GM18519 (cell line): ENCODE results near the gene R3HDM4.
"Not testable (repeated sequence)": the region's sequence is repeated elsewhere in the genome, so short reads cannot be mapped to it uniquely, and the experiment has no call there.

ENCODE experiments used
- ATAC-seq: cut with Tn5 transposase; IDR thresholded peaks from one replicate; pipeline ENCODE4 v1.9.1; 2021; ENCODE audit warnings: mild to moderate bottlenecking, moderate library complexity; ENCODE audit not compliant: unreplicated experiment, low FRiP score

Gene R3HDM4

DNA sequence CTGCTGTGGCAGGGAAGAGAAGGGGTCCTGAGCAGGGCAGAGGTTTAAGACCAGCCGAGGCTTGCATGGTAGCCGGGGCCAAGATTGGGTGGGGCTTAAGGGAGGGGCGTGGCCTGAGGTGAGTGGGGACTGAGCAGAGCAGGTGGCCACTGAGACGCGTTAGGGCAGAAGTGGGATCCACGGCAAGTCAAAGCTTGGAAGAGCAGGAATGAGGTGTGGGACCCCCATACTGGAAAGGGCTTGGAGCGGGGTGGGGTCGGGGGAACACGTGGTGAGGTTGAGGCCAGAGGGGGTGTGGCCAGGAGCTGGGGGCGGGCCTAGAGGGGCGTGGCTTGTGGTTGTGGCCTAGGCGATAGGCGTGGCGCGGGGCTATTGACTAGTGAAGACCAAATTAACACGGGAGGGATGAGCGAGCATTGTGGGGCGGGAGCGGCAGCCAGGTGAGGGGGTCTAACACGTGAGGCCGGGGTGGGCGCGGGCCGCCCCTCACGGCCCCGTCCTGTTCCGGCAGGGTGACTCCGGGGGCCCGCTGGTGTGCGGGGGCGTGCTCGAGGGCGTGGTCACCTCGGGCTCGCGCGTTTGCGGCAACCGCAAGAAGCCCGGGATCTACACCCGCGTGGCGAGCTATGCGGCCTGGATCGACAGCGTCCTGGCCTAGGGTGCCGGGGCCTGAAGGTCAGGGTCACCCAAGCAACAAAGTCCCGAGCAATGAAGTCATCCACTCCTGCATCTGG is 50.3 kb downstream of the R3HDM4 start:
- ATAC-seq = no peak

DNA sequence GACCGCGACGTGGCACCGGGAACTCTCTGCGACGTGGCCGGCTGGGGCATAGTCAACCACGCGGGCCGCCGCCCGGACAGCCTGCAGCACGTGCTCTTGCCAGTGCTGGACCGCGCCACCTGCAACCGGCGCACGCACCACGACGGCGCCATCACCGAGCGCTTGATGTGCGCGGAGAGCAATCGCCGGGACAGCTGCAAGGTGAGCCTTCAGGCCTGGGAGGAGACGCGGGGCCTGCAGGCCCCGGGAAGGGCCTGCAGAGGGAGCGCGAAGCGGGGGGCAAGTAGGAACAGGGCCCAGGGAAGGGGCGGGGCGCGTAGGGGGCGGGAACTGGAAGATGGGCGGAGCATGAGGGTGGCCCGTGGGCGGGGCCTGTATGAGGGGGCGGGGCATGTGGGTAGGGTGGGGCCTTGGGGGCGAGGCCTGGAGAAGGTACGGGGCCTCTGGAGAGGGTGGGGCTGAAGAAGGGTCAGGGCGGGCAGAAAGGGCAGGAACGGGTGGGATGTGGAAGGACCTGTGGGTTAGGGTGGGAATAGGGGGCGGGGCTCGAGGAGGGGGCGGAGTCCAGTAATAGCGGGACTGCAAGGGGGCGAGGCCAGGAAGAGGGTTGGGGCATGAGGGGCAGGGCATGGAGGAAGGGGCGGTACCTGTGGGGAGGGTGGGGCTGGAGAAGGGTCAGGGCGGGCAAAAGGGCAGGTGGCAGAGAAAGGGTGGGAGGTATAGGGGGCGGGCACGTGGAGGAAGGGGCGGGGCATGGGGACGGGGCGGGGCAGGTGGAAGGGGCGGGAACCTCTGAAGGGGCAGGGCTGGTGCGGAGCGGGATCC is 51.1 kb downstream of the R3HDM4 start:
- no peak for ATAC-seq

DNA sequence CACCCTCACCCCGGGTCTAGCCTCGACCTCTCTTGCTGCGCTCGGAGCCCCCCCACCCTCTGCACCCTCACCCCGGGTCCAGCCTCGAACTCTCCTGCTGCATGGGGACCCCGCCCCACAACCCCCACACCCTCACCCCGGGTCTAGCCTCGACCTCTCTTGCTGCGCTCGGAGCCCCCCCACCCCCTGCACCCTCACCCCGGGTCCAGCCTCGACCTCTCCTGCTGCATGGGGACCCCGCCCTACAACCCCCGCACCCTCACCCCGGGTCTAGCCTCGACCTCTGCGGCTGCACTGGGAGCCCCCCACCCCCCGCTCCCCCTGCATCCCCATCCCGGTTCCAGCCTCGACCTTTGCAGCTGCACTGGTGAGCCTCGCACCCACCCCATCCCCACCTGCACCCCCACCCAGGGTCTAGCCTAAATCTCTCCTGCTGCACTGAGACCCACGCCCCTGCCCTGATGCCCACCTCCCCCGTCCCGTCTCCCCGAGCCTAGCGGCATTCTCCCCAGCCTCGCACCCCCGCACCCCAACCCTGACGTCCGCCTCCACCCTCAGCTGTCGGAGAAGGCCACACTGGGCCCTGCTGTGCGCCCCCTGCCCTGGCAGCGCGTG is 51.8 kb downstream of the R3HDM4 start:
- ATAC-seq = no peak

- ATAC-seq = no peak
These were observed 53.9 kb downstream of the R3HDM4 start, which contains the start of gene CFD for GRCh38 chr19:858868-859843. Gene CFD, plus strand, starts transcription at chr19:859664. Its CDS starts 26 bp downstream, at chr19:859690.

GRCh38 chr19:858284-858683 is 54.7 kb downstream of the R3HDM4 start:
- ATAC-seq = no peak

- ATAC-seq = no peak
These were observed 57.4 kb downstream of the R3HDM4 start for GRCh38 chr19:855566-856120.

GRCh38 chr19:855142-855541 is 57.9 kb downstream of the R3HDM4 start:
- no peak for ATAC-seq

- ATAC-seq = no peak
These were observed 58.5 kb downstream of the R3HDM4 start for GRCh38 chr19:854549-854948.

GRCh38 chr19:853614-854220 is 59.3 kb downstream of the R3HDM4 start:
- not testable (repeated sequence) for ATAC-seq

- no peak for ATAC-seq
These were observed 59.9 kb downstream of the R3HDM4 start for GRCh38 chr19:853014-853585.

DNA sequence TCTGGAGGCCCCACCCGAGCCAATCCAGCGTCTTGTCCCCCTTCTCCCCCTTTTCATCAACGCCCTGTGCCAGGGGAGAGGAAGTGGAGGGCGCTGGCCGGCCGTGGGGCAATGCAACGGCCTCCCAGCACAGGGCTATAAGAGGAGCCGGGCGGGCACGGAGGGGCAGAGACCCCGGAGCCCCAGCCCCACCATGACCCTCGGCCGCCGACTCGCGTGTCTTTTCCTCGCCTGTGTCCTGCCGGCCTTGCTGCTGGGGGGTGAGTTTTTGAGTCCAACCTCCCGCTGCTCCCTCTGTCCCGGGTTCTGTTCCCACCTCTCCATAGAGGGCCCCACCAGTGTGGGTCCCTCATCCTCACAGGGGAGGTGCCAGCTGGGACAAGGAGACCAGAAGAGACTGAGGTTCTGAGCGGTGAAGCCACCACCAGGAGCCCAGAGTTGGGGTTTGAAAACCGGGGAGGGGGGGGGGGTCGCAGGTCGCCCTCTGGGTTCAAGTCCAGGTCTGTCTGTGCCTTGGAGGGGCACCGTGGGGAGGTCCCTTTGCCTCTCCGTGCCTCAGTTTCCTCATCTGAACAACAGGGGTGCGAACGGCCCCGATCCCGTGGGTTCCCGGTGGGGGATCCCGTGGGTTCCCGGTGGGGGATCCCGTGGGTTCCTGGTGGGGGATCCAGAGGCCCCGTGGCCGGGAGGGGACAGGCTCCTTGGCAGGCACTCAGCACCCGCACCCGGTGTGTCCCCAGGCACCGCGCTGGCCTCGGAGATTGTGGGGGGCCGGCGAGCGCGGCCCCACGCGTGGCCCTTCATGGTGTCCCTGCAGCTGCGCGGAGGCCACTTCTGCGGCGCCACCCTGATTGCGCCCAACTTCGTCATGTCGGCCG is 60.6 kb downstream of the R3HDM4 start, which contains the start of gene ELANE:
ELANE (plus strand) TSS at position 168 of the 878 bp plus-strand sequence; CDS start at position 194, 26 bp downstream.
- no peak for ATAC-seq

DNA sequence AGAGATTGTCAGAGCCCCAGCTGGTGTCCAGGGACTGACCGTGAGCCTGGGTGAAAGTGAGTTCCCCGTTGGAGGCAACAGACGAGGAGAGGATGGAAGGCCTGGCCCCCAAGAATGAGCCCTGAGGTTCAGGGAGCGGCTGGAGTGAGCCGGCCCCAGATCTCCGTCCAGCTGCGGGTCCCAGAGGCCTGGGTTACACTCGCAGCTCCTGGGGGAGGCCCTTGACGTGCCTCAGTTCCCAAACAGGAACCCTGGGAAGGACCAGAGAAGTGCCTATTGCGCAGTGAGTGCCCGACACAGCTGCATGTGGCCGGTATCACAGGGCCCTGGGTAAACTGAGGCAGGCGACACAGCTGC is 62.1 kb downstream of the R3HDM4 start:
- no peak for ATAC-seq

DNA sequence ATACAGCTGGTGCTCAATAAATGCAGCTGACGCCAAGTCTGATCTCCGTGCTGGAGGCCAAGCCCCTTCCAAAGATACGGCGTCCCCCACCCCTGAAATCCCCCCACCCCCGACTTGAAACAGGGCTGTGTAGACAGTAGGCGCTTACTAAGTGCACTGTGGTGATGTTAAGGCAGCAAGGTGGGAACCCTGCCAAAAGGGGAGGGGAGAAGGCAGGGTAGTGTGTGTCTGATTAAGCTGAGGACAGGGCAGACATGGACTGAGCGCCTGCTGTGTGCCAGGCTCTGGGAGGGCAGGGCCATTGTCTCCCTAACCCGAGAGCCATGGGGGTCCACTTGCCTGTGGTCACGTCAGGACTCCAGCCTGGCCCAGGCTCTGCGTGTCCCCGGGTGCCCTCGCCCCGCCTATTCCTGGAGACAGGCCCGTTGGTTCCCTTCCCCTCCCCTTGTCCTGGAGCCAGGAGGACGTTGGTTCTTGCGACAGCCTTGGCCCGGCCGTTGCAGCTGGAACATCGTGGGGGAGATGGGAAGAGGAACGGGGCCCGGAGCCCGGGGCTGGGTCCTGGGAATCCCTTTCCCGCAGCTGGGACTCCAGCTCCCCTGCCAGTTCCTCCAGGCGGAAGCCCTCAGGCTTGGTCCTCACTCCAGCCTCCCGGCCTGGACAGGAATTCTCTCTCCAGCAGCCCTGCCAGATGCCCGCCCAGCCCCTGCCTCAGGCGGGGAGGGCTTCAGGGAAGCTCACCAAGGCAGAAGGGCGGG is 62.6 kb downstream of the R3HDM4 start:
- no peak for ATAC-seq

- not testable (repeated sequence) for ATAC-seq
These were observed 63.8 kb downstream of the R3HDM4 start for GRCh38 chr19:849195-849594.

GRCh38 chr19:848386-848921 is 64.6 kb downstream of the R3HDM4 start:
- no peak for ATAC-seq
